ENCODE data around the gene PDE7B. TPM values are rescaled to one million over a fixed set of nuclear protein-coding genes. Genes with fewer than 3 reads are reported as not detected.
"Not testable (repeated sequence)": the region's sequence is repeated elsewhere in the genome, so short reads cannot be mapped to it uniquely, and the experiment has no call there.

Gene PDE7B
- total and polyA plus RNA-seq, 8 donors = 0.29 to 73.2 (median 5.0) TPM

DNA sequence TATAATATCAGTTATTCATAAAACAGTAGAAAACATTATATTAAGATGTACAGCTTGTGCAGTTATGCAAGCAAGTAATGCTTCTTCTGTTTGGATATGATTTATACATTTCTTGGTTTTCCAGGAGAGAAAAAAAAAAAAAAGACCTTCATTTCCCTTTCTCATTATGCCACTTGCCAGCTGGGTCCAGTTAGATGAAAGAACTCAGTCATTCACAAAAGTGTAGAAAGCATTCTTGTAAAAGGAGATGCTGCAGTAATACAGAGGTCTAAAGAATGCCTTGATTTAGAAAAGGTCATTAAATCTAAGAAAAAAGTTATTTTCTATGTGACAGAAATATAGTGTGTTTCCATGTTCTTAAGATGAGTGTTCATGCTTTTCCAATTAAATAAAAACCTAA, 7.4 kb downstream of the PDE7B start:
- no peak for DNase-seq
- intact Hi-C loops (cut with DNase I; ENCODE audit: low total_unique reads) = no loop called here
- TF ChIP-seq EP300 (IDR thresholded peaks at IDR 0.05) (no peak), POLR2A (IDR thresholded peaks at IDR 0.05) (no peak), POLR2AphosphoS5 (IDR thresholded peaks at IDR 0.05) (no peak)
- TF ChIP-seq, protein P1, sequence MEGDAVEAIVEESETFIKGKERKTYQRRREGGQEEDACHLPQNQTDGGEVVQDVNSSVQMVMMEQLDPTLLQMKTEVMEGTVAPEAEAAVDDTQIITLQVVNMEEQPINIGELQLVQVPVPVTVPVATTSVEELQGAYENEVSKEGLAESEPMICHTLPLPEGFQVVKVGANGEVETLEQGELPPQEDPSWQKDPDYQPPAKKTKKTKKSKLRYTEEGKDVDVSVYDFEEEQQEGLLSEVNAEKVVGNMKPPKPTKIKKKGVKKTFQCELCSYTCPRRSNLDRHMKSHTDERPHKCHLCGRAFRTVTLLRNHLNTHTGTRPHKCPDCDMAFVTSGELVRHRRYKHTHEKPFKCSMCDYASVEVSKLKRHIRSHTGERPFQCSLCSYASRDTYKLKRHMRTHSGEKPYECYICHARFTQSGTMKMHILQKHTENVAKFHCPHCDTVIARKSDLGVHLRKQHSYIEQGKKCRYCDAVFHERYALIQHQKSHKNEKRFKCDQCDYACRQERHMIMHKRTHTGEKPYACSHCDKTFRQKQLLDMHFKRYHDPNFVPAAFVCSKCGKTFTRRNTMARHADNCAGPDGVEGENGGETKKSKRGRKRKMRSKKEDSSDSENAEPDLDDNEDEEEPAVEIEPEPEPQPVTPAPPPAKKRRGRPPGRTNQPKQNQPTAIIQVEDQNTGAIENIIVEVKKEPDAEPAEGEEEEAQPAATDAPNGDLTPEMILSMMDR (IDR thresholded peaks at IDR 0.05) = no peak
- H3K27me3 ChIP-seq = no peaks in the 10 kb centered on the region
- H3K4me1 ChIP-seq = peaks cover 0 to 18% (median 0%) of the 10 kb centered on the region in 4 donors
- no peaks in the 10 kb centered on the region for H3K9me3 ChIP-seq
- no peaks in the 10 kb centered on the region for H3K36me3 ChIP-seq
- H3K4me3 ChIP-seq = no peak overlapping the region
- no peak overlapping the region for H3K27ac ChIP-seq

DNA sequence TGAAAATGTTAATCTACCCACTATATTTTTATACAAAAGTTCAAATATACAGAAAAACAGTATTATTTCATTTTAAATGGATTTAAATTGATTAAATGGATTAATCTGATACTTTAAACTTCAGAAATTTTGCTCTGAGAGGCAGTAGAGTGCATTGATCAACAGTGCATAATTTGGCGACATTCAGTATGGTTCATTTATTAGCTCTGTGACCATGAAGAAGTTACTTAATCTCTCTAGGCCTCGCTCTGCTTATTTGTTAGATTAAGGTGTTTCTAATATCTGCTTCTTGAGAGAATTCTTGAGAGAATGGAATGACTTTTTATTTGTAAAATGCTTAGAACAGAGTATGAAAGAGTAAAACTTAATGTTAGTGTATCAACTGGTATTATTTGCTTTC, 8.9 kb downstream of the PDE7B start:
- 91 to 95% (median 94%) methylated on average over 2 of the region's 2 CpGs for WGBS, 5 donors
- H3K36me3 ChIP-seq = no peaks in the 10 kb centered on the region
- H3K27ac ChIP-seq = no peak overlapping the region
- H3K4me3 ChIP-seq = no peak overlapping the region
- H3K9me3 ChIP-seq = no peaks in the 10 kb centered on the region
- no peaks in the 10 kb centered on the region for H3K27me3 ChIP-seq
- no peak for DNase-seq
- peaks cover 0 to 14% (median 0%) of the 10 kb centered on the region in 4 donors for H3K4me1 ChIP-seq
- intact Hi-C loops (cut with DNase I; ENCODE audit: low total_unique reads) = no loop called here
- TF ChIP-seq, protein P1 (IDR thresholded peaks at IDR 0.05) = no peak
- TF ChIP-seq POLR2A (IDR thresholded peaks at IDR 0.05) = no peak
- TF ChIP-seq POLR2AphosphoS5 (IDR thresholded peaks at IDR 0.05) = no peak
- TF ChIP-seq EP300 (IDR thresholded peaks at IDR 0.05) = no peak

DNA sequence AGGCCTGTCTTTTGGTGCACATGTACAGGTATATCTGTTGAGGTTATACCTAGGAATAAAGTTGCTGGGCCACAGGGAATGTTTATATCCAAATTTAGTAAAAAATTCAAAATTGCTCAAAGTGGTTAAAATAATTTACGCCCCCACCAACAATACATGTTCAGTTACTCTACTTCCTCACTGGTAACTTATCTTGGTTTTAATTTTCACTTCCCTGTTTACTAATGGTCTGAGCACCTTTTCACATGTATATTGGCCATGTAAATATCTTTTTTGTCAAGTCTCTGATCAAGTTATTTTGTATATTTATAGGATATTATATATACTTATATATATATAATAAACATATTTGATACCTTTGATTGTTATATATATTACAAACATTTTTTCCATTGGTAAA, 9.7 kb downstream of the PDE7B start:
- intact Hi-C loops (cut with DNase I; ENCODE audit: low total_unique reads) = no loop called here
- 73 to 93% (median 81%) methylated on average over 1 of the region's 1 CpG for WGBS, 5 donors
- Histone ChIP-seq H3K4me3 (no peak overlapping the region), H3K27me3 (no peaks in the 10 kb centered on the region), H3K27ac (no peak overlapping the region), H3K36me3 (no peaks in the 10 kb centered on the region), H3K4me1 (peaks cover 0 to 14% (median 0%) of the 10 kb centered on the region in 4 donors), H3K9me3 (no peaks in the 10 kb centered on the region)
- no peak for DNase-seq
- TF ChIP-seq POLR2AphosphoS5 (IDR thresholded peaks at IDR 0.05) (no peak), EP300 (IDR thresholded peaks at IDR 0.05) (no peak)

DNA sequence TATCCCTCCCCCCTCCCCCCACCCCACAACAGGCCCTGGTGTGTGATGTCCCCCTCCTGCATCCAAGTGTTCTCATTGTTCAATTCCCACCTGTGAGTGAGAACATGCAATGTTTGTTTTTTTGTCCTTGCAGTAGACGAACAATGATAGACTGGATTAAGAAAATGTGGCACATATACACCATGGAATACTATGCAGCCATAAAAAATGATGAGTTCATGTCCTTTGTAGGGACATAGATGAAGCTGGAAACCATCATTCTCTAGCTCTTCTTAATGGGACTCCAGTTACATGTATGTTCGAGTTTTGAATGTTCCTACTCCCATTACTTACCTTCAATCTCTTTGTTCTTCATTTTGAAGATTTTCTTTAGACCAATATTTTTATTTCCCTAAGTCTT, 13.4 kb downstream of the PDE7B start:
- H3K4me3 ChIP-seq; H3K27ac ChIP-seq; intact Hi-C loops (cut with DNase I; ENCODE audit: low total_unique reads); H3K27me3 ChIP-seq; DNase-seq; H3K9me3 ChIP-seq; H3K36me3 ChIP-seq: not testable (repeated sequence)
- WGBS, 5 donors = 93 to 99% (median 96%) methylated on average over 2 of the region's 2 CpGs
- peaks cover 0 to 14% (median 0%) of the 10 kb centered on the region in 4 donors for H3K4me1 ChIP-seq

DNA sequence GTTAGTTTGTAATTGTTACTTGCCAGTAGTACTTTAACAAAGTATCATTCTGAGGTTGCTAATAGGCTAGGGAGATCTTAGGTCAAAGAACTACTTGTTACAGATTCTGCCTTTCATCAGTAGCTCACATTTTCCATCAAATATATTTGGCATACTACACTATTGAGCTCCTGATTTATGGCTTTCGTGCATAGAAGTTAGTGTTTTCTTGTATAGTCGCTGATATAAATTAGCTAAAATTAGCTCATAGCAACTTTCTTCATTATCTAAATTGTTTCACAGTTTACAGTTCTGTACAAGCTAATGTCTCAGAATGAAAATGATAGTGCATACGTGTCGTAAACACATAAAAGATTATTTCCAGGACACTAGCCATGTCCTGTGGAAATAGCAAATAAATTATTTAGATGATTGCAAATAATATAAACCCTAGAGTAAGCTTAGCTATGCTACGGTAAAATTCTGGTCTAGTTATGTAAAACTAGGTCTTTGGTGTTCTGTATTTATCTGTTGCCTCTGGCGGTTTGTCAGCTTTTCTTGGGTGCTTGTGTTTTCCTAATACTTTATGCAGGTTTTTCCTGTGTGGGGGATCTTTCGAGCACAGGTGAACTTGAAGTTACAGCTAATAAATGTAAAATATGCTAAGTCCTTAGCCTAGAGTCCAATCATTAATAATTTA, 15.1 kb downstream of the PDE7B start:
- intact Hi-C loops (cut with DNase I; ENCODE audit: low total_unique reads) = no loop called here
- no peak overlapping the region for H3K27ac ChIP-seq
- H3K9me3 ChIP-seq = no peaks in the 10 kb centered on the region
- no peaks in the 10 kb centered on the region for H3K36me3 ChIP-seq
- no peak for DNase-seq
- no peak overlapping the region for H3K4me3 ChIP-seq
- TF ChIP-seq POLR2A (IDR thresholded peaks at IDR 0.05) = no peak
- TF ChIP-seq EP300 (IDR thresholded peaks at IDR 0.05) = no peak
- TF ChIP-seq, protein P1 (IDR thresholded peaks at IDR 0.05) = no peak
- no peak for TF ChIP-seq POLR2AphosphoS5 (IDR thresholded peaks at IDR 0.05)
- peaks cover 0 to 10% (median 0%) of the 10 kb centered on the region in 4 donors for H3K4me1 ChIP-seq
- H3K27me3 ChIP-seq = no peaks in the 10 kb centered on the region
- WGBS, 5 donors = 65 to 86% (median 73%) methylated on average over 7 of the region's 7 CpGs
